ENCODE measurements around the gene LRP2. TPM values are rescaled to one million over a fixed set of nuclear protein-coding genes. Genes with fewer than 3 reads are reported as not detected.

Gene LRP2
- total RNA-seq, 3 donors from 2014 or later (not counting 1 experiment from before 2014, with no cell fraction given), result not detected

DNA sequence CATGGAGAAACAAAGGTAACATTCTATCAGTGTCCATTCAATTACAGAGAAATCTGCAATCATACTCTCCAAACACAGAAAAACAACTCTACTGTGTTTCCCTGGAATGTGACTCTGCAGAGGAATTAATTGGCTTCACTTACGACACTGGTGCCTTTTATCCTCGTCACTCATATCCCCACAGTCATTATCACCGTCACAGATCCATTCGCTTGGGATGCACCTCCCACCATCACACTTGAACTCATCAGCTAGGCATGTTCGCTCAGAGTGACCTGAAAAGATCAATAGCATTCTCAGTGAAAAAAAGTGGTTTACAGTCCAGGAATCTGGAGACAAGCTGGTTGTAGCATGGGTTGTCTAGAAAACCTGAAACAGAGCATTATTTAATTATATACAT is 168.7 kb downstream of the LRP2 start:
- no peaks in the 10 kb centered on the region for H3K4me1 Mint-ChIP-seq
- intact Hi-C loops (cut with micrococcal nuclease), result no loop called here
- TF ChIP-seq, protein P1, sequence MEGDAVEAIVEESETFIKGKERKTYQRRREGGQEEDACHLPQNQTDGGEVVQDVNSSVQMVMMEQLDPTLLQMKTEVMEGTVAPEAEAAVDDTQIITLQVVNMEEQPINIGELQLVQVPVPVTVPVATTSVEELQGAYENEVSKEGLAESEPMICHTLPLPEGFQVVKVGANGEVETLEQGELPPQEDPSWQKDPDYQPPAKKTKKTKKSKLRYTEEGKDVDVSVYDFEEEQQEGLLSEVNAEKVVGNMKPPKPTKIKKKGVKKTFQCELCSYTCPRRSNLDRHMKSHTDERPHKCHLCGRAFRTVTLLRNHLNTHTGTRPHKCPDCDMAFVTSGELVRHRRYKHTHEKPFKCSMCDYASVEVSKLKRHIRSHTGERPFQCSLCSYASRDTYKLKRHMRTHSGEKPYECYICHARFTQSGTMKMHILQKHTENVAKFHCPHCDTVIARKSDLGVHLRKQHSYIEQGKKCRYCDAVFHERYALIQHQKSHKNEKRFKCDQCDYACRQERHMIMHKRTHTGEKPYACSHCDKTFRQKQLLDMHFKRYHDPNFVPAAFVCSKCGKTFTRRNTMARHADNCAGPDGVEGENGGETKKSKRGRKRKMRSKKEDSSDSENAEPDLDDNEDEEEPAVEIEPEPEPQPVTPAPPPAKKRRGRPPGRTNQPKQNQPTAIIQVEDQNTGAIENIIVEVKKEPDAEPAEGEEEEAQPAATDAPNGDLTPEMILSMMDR (IDR thresholded peaks at IDR 0.05), result no peak
- Histone ChIP-seq H3K27me3 (ENCODE audit: control insufficient read depth, insufficient read depth, low read length) (no peaks in the 10 kb centered on the region), H3K4me3 (ENCODE audit: low read length) (no peak overlapping the region), H3K4me1 (ENCODE audit: control insufficient read depth, insufficient read depth, low read length) (no peaks in the 10 kb centered on the region), H3K27ac (ENCODE audit: low read length) (no peak overlapping the region), H3K9me3 (ENCODE audit: control insufficient read depth, insufficient read depth, low read length) (no peaks in the 10 kb centered on the region), H3K36me3 (ENCODE audit: control insufficient read depth, insufficient read depth, low read length) (no peaks in the 10 kb centered on the region)
- H3K4me3 Mint-ChIP-seq, result no peak overlapping the region
- no peak overlapping the region for H3K27ac Mint-ChIP-seq
- WGBS (ENCODE audit: insufficient coverage), result 88% methylated on average over 5 of the region's 5 CpGs
- H3K27me3 Mint-ChIP-seq (ENCODE audit: low read depth in 2 of 2), result peaks cover 4 to 10% of the 10 kb centered on the region in 2 donors
- DNase-seq (no peak), ATAC-seq (no peak)
- no peaks in the 10 kb centered on the region for H3K36me3 Mint-ChIP-seq
- no peaks in the 10 kb centered on the region for H3K9me3 Mint-ChIP-seq

DNA sequence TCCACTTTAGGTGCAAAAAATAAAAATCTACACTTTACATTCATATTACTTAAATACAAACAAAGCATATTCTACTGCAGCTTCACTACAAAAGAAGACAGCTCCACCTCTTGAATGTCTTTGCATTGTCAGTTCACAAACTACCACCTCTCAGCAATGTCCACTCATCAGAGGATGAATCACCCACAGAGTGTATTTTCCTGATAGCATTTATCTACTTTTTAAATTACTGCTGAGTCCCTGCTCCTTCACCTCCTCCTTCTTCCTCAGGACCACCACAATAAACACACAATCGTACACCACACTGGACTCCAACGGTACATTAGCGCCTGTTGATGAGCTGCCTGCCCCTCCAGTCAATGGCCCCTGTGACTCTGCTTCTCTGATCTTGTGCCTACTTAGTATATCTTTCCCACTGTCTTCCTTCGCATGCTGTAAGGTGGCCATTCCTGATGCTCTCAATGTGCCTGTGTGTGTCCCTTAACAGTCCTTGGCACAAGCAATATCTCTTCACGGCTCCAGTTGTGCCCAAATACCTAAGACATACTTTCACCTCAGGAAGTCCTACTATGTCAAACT is 172.0 kb downstream of the LRP2 start:
- TF ChIP-seq, protein P1 (IDR thresholded peaks at IDR 0.05), result no peak
- no peak overlapping the region for H3K4me3 ChIP-seq (ENCODE audit: low read length)
- H3K27ac ChIP-seq (ENCODE audit: low read length), result no peak overlapping the region
- ATAC-seq, result no peak
- Mint-ChIP-seq H3K4me1 (no peaks in the 10 kb centered on the region), H3K9me3 (no peaks in the 10 kb centered on the region), H3K4me3 (no peak overlapping the region), H3K27ac (no peak overlapping the region), H3K27me3 (ENCODE audit: low read depth in 2 of 2) (peaks cover 4 to 19% of the 10 kb centered on the region in 2 donors), H3K36me3 (no peaks in the 10 kb centered on the region)
- H3K9me3 ChIP-seq (ENCODE audit: control insufficient read depth, insufficient read depth, low read length), result no peaks in the 10 kb centered on the region
- H3K4me1 ChIP-seq (ENCODE audit: control insufficient read depth, insufficient read depth, low read length), result no peaks in the 10 kb centered on the region
- intact Hi-C loops (cut with micrococcal nuclease), result no loop called here
- DNase-seq, result no peak
- H3K27me3 ChIP-seq (ENCODE audit: control insufficient read depth, insufficient read depth, low read length), result no peaks in the 10 kb centered on the region
- no peaks in the 10 kb centered on the region for H3K36me3 ChIP-seq (ENCODE audit: control insufficient read depth, insufficient read depth, low read length)
- 53% methylated on average over 5 of the region's 5 CpGs for WGBS (ENCODE audit: insufficient coverage)

DNA sequence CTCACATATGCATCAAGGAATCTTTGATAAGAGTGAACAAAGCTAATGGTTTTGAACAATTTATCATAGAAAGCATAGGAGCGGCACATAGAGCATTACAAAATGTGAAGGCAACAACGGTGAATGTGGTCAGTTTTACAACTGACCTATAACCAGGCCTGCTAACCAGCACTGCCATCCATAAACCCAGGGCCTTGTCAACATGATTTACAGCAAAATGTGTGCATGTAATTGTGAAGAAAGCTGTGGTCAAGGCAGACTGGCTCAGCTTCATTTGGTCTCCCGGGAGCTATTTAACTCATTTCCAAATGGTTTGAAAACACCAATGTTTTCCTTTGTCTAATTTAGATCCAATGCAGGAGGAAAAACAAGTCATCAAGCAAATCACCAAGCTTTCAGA is 173.2 kb downstream of the LRP2 start:
- DNase-seq (no peak), ATAC-seq (no peak)
- intact Hi-C loops (cut with micrococcal nuclease), result no loop called here
- Mint-ChIP-seq H3K9me3 (no peaks in the 10 kb centered on the region), H3K36me3 (no peaks in the 10 kb centered on the region), H3K27ac (no peak overlapping the region), H3K4me1 (no peaks in the 10 kb centered on the region), H3K27me3 (ENCODE audit: low read depth in 2 of 2) (peaks cover 4 to 19% of the 10 kb centered on the region in 2 donors), H3K4me3 (no peak overlapping the region)
- TF ChIP-seq, protein P1 (IDR thresholded peaks at IDR 0.05), result no peak
- H3K36me3 ChIP-seq (ENCODE audit: control insufficient read depth, insufficient read depth, low read length), result no peaks in the 10 kb centered on the region
- H3K4me3 ChIP-seq (ENCODE audit: low read length), result no peak overlapping the region
- no peak overlapping the region for H3K27ac ChIP-seq (ENCODE audit: low read length)
- no peaks in the 10 kb centered on the region for H3K27me3 ChIP-seq (ENCODE audit: control insufficient read depth, insufficient read depth, low read length)
- no peaks in the 10 kb centered on the region for H3K4me1 ChIP-seq (ENCODE audit: control insufficient read depth, insufficient read depth, low read length)
- no peaks in the 10 kb centered on the region for H3K9me3 ChIP-seq (ENCODE audit: control insufficient read depth, insufficient read depth, low read length)
- WGBS (ENCODE audit: insufficient coverage), result 86% methylated on average over 3 of the region's 3 CpGs

- no peaks in the 10 kb centered on the region for H3K4me1 ChIP-seq (ENCODE audit: control insufficient read depth, insufficient read depth, low read length)
- WGBS (ENCODE audit: insufficient coverage), result 83% methylated on average over 8 of the region's 8 CpGs
- Mint-ChIP-seq H3K4me3 (no peak overlapping the region), H3K27me3 (ENCODE audit: low read depth in 2 of 2) (peaks cover 4 to 19% of the 10 kb centered on the region in 2 donors), H3K36me3 (no peaks in the 10 kb centered on the region), H3K4me1 (no peaks in the 10 kb centered on the region), H3K9me3 (no peaks in the 10 kb centered on the region), H3K27ac (no peak overlapping the region)
- ATAC-seq (no peak), DNase-seq (no peak)
- no peaks in the 10 kb centered on the region for H3K9me3 ChIP-seq (ENCODE audit: control insufficient read depth, insufficient read depth, low read length)
- no peak overlapping the region for H3K4me3 ChIP-seq (ENCODE audit: low read length)
- intact Hi-C loops (cut with micrococcal nuclease), result no loop called here
- TF ChIP-seq, protein P1 (IDR thresholded peaks at IDR 0.05), result no peak
- H3K27me3 ChIP-seq (ENCODE audit: control insufficient read depth, insufficient read depth, low read length), result no peaks in the 10 kb centered on the region
- no peak overlapping the region for H3K27ac ChIP-seq (ENCODE audit: low read length)
- no peaks in the 10 kb centered on the region for H3K36me3 ChIP-seq (ENCODE audit: control insufficient read depth, insufficient read depth, low read length)
Measured at GRCh38 chr2:169185711-169186110, 176.6 kb downstream of the LRP2 start.

All from natural killer cell (primary cell).